K562 (cell line): Measurements from ENCODE around the gene ZSCAN12. TPM values are rescaled to one million over a fixed set of nuclear protein-coding genes. Genes with fewer than 3 reads are reported as not detected.

ENCODE experiments used
- ATF1 ChIP-seq, 2 experiments: fragments of 450-650 bp in 1 of 2; IDR thresholded peaks; 2 replicates each; pipeline ENCODE4 v1.6.1; 2016; ENCODE audit warnings: missing compliant biosample characterization in 1 of 2, missing genetic modification characterization in 1 of 2
- CBFA2T2 ChIP-seq: fragments of 450-650 bp; conservative IDR thresholded peaks from 2 replicates; pipeline ENCODE4 v1.6.1; 2017; ENCODE audit warnings: mild to moderate bottlenecking
- CBFA2T3 ChIP-seq: fragments of 450-650 bp; IDR thresholded peaks from 2 replicates; pipeline ENCODE4 v1.6.1; 2017
- CBFB ChIP-seq: sonication (generic); formaldehyde crosslinking; IDR thresholded peaks from 2 replicates; pipeline ENCODE4 v1.4.0; 2020; ENCODE audit warnings: mild to moderate bottlenecking, missing genetic modification reagents
- HEY1 ChIP-seq: fragments of 250-450 bp; sonication (Bioruptor Pico); IDR thresholded peaks from 2 replicates; pipeline ENCODE4 v1.5.0; 2020; ENCODE audit warnings: mild to moderate bottlenecking, moderate library complexity, borderline replicate concordance
- PHF20 ChIP-seq: fragments of 450-650 bp; IDR thresholded peaks from 2 replicates; pipeline ENCODE4 v1.6.1; 2018; ENCODE audit not compliant: partially characterized antibody
- PTRF ChIP-seq: fragments of 450-650 bp; IDR thresholded peaks from 2 replicates; pipeline ENCODE4 v1.6.1; 2016; ENCODE audit warnings: mild to moderate bottlenecking, missing genetic modification characterization, missing compliant biosample characterization
- RB1 ChIP-seq: fragments of 450-650 bp; IDR thresholded peaks from 2 replicates; pipeline ENCODE4 v1.6.1; 2017; ENCODE audit warnings: low read depth, mild to moderate bottlenecking
- SIX5 ChIP-seq, 2 experiments: IDR thresholded peaks; 2 replicates each; pipeline ENCODE4 v1.6.1; 2011; ENCODE audit warnings: low read length in 2 of 2, borderline replicate concordance in 1 of 2, low read depth in 1 of 2, mild to moderate bottlenecking in 1 of 2, moderate library complexity in 1 of 2; ENCODE audit not compliant: insufficient read depth in 1 of 2
- SMAD3 ChIP-seq: fragments of 450-650 bp; formaldehyde crosslinking; conservative IDR thresholded peaks from 2 replicates; pipeline ENCODE4 v1.4.0; 2020; ENCODE audit warnings: mild to moderate bottlenecking
- TAF15 ChIP-seq: fragments of 200-400 bp; formaldehyde crosslinking; IDR thresholded peaks from 2 replicates; pipeline ENCODE4 v1.6.1; 2017; ENCODE audit warnings: mild to moderate bottlenecking, low read depth, low read length, moderate library complexity
- TAL1 ChIP-seq: fragments of 450-650 bp; IDR thresholded peaks from 2 replicates; pipeline ENCODE4 v1.6.1; 2016; ENCODE audit warnings: mild to moderate bottlenecking
- TFE3 ChIP-seq: fragments of 450-650 bp; formaldehyde crosslinking; IDR thresholded peaks from 2 replicates; pipeline ENCODE4 v1.4.0; 2020; ENCODE audit warnings: mild to moderate bottlenecking, mixed read lengths
- WHSC1 ChIP-seq: IDR thresholded peaks from one replicate; pipeline ENCODE4 v1.6.1; 2012; ENCODE audit warnings: low read length, control low read depth, inconsistent platforms
- ZFPM2 ChIP-seq: fragments of 250-450 bp; sonication (Bioruptor Pico); IDR thresholded peaks from 2 replicates; pipeline ENCODE4 v1.5.1; 2022; ENCODE audit warnings: mild to moderate bottlenecking
- ZKSCAN3 ChIP-seq: fragments of 250-450 bp; sonication (Bioruptor Pico); IDR thresholded peaks from 2 replicates; pipeline ENCODE4 v1.4.0; 2020
- ZNF217 ChIP-seq: sonication (generic); formaldehyde crosslinking; IDR thresholded peaks from 2 replicates; pipeline ENCODE4 v1.8.0; 2022; ENCODE audit warnings: mild to moderate bottlenecking, missing genetic modification reagents
- ZNF224 ChIP-seq: sonication (generic); formaldehyde crosslinking; IDR thresholded peaks from 2 replicates; pipeline ENCODE4 v1.8.0; 2022; ENCODE audit warnings: mild to moderate bottlenecking, missing genetic modification reagents
- ZNF561 ChIP-seq: fragments of 450-650 bp; formaldehyde crosslinking; conservative IDR thresholded peaks from 2 replicates; pipeline ENCODE4 v1.4.0; 2020; ENCODE audit warnings: mild to moderate bottlenecking, moderate library complexity
- ZNF584 ChIP-seq: fragments of 200-800 bp; sonication (Bioruptor generic); IDR thresholded peaks from 2 replicates; pipeline ENCODE4 v1.6.1; 2016; ENCODE audit warnings: low read depth, mild to moderate bottlenecking, missing genetic modification characterization, missing compliant biosample characterization
- polyA plus RNA-seq, 8 experiments: library from polyadenylated mRNA; depleted of rRNA in 4 of 8; stranded (reverse) in 5 of 8; unstranded in 3 of 8; fragments of >200 nt; fragmentation: Nextera tagmentation in 2 of 8; fragmentation: Illumina TruSeq in 1 of 8; extraction: Ambion mirVana in 2 of 8; extraction: Trizol in 1 of 8; gene quantifications; 2 replicates each; pipeline versions ENCODE4 v1.2.1 to v1.2.3, GENCODE V29; 2011 to 2014; ENCODE audit warnings: inconsistent platforms in 1 of 8, missing spikeins in 1 of 8
- total RNA-seq, 7 experiments: library from RNA; depleted of rRNA in 6 of 7; stranded (reverse); fragments of >200 nt in 6 of 7; fragmentation: Illumina TruSeq in 2 of 7; extraction: Trizol in 2 of 7; gene quantifications; 2 replicates each; pipeline versions ENCODE4 v1.2.1 to v1.2.3, GENCODE V29; 2011 to 2021; ENCODE audit warnings: low replicate concordance in 1 of 7
- TF ChIP-seq, protein P1 (sequence below): fragments of 450-650 bp; formaldehyde crosslinking; IDR thresholded peaks from 2 replicates; pipeline ENCODE4 v1.4.0; 2022; ENCODE audit warnings: missing genetic modification characterization
- TF ChIP-seq, protein P2 (sequence below): fragments of 450-650 bp; IDR thresholded peaks from 2 replicates; pipeline ENCODE4 v1.6.1; 2017; ENCODE audit warnings: antibody characterized with exemption, mild to moderate bottlenecking
- TF ChIP-seq, protein P3 (sequence below): fragments of 450-650 bp; IDR thresholded peaks from 2 replicates; pipeline ENCODE4 v1.6.1; 2016; ENCODE audit warnings: antibody characterized with exemption

ZSCAN12 gene
- total and polyA plus RNA-seq, 9 of the 15 experiments (the other 6 are each of a cell fraction or from before 2014, with no cell fraction given): 2.5 to 19.6 (median 12.5) TPM

DNA sequence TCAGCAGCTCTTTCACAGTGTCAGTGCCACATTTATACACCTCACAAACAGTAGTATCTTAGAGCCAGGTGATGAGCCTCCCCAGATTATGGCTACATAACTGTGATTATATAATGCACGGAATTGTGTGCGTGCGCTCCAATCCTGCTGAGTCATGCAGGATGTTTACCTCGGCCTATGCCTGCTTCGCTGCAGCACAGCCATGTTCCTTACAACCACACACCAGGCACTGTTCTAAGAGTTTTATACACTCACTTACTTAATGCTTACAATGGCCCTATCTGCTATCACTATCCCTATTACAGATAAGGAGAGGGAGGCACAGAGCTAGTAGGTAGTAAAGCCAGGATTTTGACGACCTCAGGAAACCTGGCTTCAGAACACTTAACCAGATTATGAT is 42.5 kb downstream of the ZSCAN12 start (continued):
- TF ChIP-seq, protein P1, sequence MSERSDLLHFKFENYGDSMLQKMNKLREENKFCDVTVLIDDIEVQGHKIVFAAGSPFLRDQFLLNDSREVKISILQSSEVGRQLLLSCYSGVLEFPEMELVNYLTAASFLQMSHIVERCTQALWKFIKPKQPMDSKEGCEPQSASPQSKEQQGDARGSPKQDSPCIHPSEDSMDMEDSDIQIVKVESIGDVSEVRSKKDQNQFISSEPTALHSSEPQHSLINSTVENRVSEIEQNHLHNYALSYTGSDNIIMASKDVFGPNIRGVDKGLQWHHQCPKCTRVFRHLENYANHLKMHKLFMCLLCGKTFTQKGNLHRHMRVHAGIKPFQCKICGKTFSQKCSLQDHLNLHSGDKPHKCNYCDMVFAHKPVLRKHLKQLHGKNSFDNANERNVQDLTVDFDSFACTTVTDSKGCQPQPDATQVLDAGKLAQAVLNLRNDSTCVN (CRISPR knock-in tag): no peak
- TF ChIP-seq ZNF217 (CRISPR knock-in tag): no peak
- TF ChIP-seq, protein P2, sequence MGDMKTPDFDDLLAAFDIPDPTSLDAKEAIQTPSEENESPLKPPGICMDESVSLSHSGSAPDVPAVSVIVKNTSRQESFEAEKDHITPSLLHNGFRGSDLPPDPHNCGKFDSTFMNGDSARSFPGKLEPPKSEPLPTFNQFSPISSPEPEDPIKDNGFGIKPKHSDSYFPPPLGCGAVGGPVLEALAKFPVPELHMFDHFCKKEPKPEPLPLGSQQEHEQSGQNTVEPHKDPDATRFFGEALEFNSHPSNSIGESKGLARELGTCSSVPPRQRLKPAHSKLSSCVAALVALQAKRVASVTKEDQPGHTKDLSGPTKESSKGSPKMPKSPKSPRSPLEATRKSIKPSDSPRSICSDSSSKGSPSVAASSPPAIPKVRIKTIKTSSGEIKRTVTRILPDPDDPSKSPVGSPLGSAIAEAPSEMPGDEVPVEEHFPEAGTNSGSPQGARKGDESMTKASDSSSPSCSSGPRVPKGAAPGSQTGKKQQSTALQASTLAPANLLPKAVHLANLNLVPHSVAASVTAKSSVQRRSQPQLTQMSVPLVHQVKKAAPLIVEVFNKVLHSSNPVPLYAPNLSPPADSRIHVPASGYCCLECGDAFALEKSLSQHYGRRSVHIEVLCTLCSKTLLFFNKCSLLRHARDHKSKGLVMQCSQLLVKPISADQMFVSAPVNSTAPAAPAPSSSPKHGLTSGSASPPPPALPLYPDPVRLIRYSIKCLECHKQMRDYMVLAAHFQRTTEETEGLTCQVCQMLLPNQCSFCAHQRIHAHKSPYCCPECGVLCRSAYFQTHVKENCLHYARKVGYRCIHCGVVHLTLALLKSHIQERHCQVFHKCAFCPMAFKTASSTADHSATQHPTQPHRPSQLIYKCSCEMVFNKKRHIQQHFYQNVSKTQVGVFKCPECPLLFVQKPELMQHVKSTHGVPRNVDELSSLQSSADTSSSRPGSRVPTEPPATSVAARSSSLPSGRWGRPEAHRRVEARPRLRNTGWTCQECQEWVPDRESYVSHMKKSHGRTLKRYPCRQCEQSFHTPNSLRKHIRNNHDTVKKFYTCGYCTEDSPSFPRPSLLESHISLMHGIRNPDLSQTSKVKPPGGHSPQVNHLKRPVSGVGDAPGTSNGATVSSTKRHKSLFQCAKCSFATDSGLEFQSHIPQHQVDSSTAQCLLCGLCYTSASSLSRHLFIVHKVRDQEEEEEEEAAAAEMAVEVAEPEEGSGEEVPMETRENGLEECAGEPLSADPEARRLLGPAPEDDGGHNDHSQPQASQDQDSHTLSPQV: peak; percentile 96
- no peak for TF ChIP-seq RB1
- TF ChIP-seq PTRF: peak; percentile 52; the same call in 1 of the 2 replicates
- no peak for TF ChIP-seq ZFPM2
- no peak for TF ChIP-seq ATF1 (CRISPR knock-in tag; IDR thresholded peaks at IDR 0.05)
- no peak for TF ChIP-seq ATF1 (tag; IDR thresholded peaks at IDR 0.05)
- TF ChIP-seq, protein P3, sequence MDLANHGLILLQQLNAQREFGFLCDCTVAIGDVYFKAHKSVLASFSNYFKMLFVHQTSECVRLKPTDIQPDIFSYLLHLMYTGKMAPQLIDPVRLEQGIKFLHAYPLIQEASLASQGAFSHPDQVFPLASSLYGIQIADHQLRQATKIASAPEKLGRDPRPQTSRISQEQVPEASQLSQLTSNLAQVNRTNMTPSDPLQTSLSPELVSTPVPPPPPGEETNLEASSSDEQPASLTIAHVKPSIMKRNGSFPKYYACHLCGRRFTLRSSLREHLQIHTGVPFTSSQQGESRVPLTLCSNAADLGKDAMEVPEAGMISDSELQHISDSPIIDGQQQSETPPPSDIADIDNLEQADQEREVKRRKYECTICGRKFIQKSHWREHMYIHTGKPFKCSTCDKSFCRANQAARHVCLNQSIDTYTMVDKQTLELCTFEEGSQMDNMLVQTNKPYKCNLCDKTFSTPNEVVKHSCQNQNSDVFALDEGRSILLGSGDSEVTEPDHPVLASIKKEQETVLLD: no peak
- no peak for TF ChIP-seq ZKSCAN3 (CRISPR knock-in tag)
- no peak for TF ChIP-seq WHSC1
- no peak for TF ChIP-seq ZNF561
- no peak for TF ChIP-seq TAF15
- no peak for TF ChIP-seq ZNF224 (CRISPR knock-in tag)
- TF ChIP-seq ZNF584 (CRISPR knock-in tag): no peak
- TF ChIP-seq SIX5 (IDR thresholded peaks at IDR 0.05; ENCODE audit: borderline replicate concordance in 1 of 2, insufficient read depth in 1 of 2, low read depth in 1 of 2, low read length in 2 of 2): no peak
- TF ChIP-seq SMAD3 (CRISPR knock-in tag): no peak
- TF ChIP-seq HEY1 (CRISPR knock-in tag): no peak
- no peak for TF ChIP-seq TAL1
- TF ChIP-seq CBFA2T3: no peak
- no peak for TF ChIP-seq CBFB (CRISPR knock-in tag)
- no peak for TF ChIP-seq CBFA2T2
- no peak for TF ChIP-seq PHF20
- TF ChIP-seq TFE3 (CRISPR knock-in tag): no peak
